Testis (tissue), 3 donors: Measurements from ENCODE around the gene ANO2. TPM values are rescaled to one million over a fixed set of nuclear protein-coding genes. Genes with fewer than 3 reads are reported as not detected.

Source experiments
- DNase-seq: peaks from one replicate; pipeline ENCODE4 v3.0.0-alpha.2; 2019
- H3K27ac ChIP-seq, 2 donors: fragments of 200-600 bp; sonication (generic); one replicate each; pipeline ENCODE4 v1.5.1; 2019
- H3K27me3 ChIP-seq: fragments of 200-600 bp; sonication (generic); one replicate; pipeline ENCODE4 v1.5.1; 2019
- H3K36me3 ChIP-seq: fragments of 200-600 bp; sonication (generic); one replicate; pipeline ENCODE4 v1.5.1; 2017; ENCODE audit warnings: low read depth; ENCODE audit errors: missing control alignments
- H3K4me1 ChIP-seq: fragments of 200-600 bp; sonication (generic); one replicate; pipeline ENCODE4 v1.5.1; 2019
- H3K4me3 ChIP-seq, 2 donors: fragments of 200-600 bp; sonication (generic); one replicate each; pipeline ENCODE4 v1.5.1; 2017 to 2019
- H3K9me3 ChIP-seq: fragments of 200-600 bp; sonication (generic); one replicate; pipeline ENCODE4 v1.5.1; 2017
- POLR2A ChIP-seq: fragments of 450-650 bp; IDR thresholded peaks from one replicate; pipeline ENCODE4 v1.6.1; 2017; ENCODE audit warnings: antibody characterized with exemption, mild to moderate bottlenecking, moderate library complexity
- WGBS, 2 donors: methylation state at CpG; one replicate each; pipeline ENCODE4 v1.1.5; 2018; 5-methylcytosine and 5-hydroxymethylcytosine counted together
- intact Hi-C: fragments of 100-400 bp; cut with DNase I; formaldehyde crosslinking; loops from one replicate; pipeline ENCODE4 v1.15.1; 2023; ENCODE audit warnings: low total_unique reads
- polyA plus RNA-seq: library from polyadenylated mRNA; stranded (reverse); fragments of 350-450 nt; fragmentation: Illumina TruSeq; extraction: RNeasy Lipid Tissue Mini Kit (QIAGEN cat#74804); gene quantifications from one replicate; pipeline ENCODE4 v1.2.3, GENCODE V29; 2014; ENCODE audit warnings: low read depth, low replicate concordance; ENCODE audit not compliant: insufficient read depth
- total RNA-seq, 2 donors: library from RNA; depleted of rRNA; stranded (reverse); fragments of >200 nt; gene quantifications; one replicate each; pipeline ENCODE4 v1.2.3, GENCODE V29; 2016
- TF ChIP-seq, protein P1 (sequence below), 3 experiments: fragments of 450-650 bp in 2 of 3; fragments of 200-600 bp in 1 of 3; sonication (generic) in 1 of 3; IDR thresholded peaks; one replicate each; pipeline ENCODE4 v1.5.1; 2016 to 2019; ENCODE audit warnings: antibody characterized with exemption in 3 of 3, mild to moderate bottlenecking in 2 of 3, moderate library complexity in 1 of 3

Gene ANO2
- total and polyA plus RNA-seq, 3 donors from 2014 or later: 9.8 to 24.5 (median 24.4) TPM

DNA sequence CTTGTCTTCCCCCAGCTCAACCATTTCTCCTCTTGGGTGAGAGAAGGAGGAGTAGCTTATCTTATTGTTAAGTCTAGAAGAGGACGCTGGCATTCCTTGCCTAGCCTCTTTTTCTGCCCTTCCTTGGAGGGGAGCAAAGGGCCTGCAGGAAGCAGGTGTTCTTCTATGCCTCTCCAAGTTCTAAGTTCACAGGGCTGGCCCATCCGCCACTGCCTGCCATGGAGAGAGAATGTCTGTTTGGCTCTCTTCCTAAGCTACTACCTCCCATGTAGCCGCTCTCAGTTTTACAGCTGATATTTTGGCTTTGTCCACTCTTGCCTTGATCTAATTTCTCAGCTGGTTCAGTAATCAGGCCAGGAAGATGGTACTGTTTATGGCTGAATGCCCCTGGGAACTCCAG, 312.0 kb downstream of the ANO2 start:
- no peak for DNase-seq
- no peaks in the 10 kb centered on the region for H3K27me3 ChIP-seq
- peaks cover 5% of the 10 kb centered on the region for H3K4me1 ChIP-seq
- no peaks in the 10 kb centered on the region for H3K9me3 ChIP-seq
- no peak overlapping the region for H3K27ac ChIP-seq
- TF ChIP-seq, protein P1, sequence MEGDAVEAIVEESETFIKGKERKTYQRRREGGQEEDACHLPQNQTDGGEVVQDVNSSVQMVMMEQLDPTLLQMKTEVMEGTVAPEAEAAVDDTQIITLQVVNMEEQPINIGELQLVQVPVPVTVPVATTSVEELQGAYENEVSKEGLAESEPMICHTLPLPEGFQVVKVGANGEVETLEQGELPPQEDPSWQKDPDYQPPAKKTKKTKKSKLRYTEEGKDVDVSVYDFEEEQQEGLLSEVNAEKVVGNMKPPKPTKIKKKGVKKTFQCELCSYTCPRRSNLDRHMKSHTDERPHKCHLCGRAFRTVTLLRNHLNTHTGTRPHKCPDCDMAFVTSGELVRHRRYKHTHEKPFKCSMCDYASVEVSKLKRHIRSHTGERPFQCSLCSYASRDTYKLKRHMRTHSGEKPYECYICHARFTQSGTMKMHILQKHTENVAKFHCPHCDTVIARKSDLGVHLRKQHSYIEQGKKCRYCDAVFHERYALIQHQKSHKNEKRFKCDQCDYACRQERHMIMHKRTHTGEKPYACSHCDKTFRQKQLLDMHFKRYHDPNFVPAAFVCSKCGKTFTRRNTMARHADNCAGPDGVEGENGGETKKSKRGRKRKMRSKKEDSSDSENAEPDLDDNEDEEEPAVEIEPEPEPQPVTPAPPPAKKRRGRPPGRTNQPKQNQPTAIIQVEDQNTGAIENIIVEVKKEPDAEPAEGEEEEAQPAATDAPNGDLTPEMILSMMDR (IDR thresholded peaks at IDR 0.05): no peak
- no peak for TF ChIP-seq POLR2A
- WGBS, 2 donors: 62 to 71% methylated on average over 3 of the region's 3 CpGs
- intact Hi-C loops: no loop called here
- no peak overlapping the region for H3K4me3 ChIP-seq
- H3K36me3 ChIP-seq: no peaks in the 10 kb centered on the region

DNA sequence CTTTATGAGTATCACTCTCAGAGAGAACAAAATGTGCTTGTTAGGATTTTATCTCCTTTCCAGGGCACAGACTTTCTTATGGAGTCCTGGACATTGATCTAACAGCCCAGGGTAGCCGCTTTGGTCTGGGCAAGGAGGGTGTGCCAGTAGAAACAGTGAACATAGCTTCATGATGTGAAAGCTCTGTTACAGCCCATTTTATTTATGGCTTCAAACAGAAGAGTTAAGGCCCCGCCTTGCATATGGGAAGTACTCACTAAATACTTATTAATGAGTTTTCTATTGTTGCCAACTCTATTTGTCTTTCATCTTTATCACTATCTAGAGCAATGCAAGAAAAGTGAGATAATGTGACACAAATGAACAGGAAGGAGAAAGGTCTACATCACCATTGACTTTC, 312.6 kb downstream of the ANO2 start:
- Histone ChIP-seq H3K36me3 (no peaks in the 10 kb centered on the region), H3K4me1 (peaks cover 5% of the 10 kb centered on the region), H3K9me3 (no peaks in the 10 kb centered on the region), H3K4me3 (no peak overlapping the region), H3K27ac (no peak overlapping the region), H3K27me3 (no peaks in the 10 kb centered on the region)
- intact Hi-C loops: no loop called here
- TF ChIP-seq POLR2A: no peak
- TF ChIP-seq, protein P1 (IDR thresholded peaks at IDR 0.05): no peak
- 64 to 71% methylated on average over 2 of the region's 2 CpGs for WGBS, 2 donors
- DNase-seq: no peak

DNA sequence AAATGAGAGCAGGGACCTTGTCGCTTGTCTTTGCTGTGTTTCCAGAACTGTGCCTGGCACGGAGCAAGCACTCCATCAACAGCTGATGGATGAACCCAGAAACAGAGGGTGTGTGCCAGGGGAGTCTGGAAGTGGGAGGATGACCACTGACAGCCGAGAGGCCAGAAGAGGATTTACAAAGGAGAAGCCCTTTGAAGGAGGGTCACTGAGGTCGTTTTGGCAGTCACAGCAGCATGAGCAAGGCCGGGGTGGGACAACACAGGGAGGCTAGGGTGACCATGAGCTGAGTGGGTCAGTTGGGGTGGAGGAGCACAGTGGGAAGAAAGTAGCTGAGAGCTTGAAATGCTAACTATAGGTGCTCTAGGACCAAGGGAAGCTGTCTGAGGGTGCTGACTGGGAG, 313.6 kb downstream of the ANO2 start:
- Histone ChIP-seq H3K36me3 (no peaks in the 10 kb centered on the region), H3K4me1 (peaks cover 8% of the 10 kb centered on the region), H3K27me3 (no peaks in the 10 kb centered on the region), H3K4me3 (no peak overlapping the region), H3K27ac (no peak overlapping the region), H3K9me3 (no peaks in the 10 kb centered on the region)
- intact Hi-C loops: no loop called here
- no peak for DNase-seq
- TF ChIP-seq, protein P1 (IDR thresholded peaks at IDR 0.05): no peak
- no peak for TF ChIP-seq POLR2A
- WGBS, 2 donors: 55 to 76% methylated on average over 4 to 5 of the region's 5 CpGs

DNA sequence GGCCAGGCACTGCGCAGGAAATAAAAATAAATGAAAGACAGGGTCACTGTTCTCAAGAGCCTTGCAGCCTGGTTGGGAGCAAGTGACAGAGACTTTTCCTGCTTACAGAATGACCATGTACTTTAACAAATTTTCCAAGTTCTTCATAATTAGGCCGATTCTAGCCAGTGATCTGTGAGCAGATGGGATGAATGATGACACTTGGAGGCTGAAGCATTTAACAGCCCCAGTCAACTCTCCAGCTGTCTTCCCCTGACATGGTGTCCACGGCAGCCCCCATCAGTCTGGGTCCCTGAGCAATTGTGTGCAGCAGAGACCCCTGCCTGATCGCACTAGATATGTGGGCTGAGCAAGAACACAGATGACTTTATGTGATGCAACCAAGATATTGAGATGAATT, 314.3 kb downstream of the ANO2 start:
- no peaks in the 10 kb centered on the region for H3K36me3 ChIP-seq
- intact Hi-C loops: no loop called here
- 89 to 92% methylated on average over 4 of the region's 4 CpGs for WGBS, 2 donors
- H3K4me3 ChIP-seq: no peak overlapping the region
- H3K27ac ChIP-seq: no peak overlapping the region
- H3K9me3 ChIP-seq: no peaks in the 10 kb centered on the region
- no peaks in the 10 kb centered on the region for H3K27me3 ChIP-seq
- DNase-seq: no peak
- TF ChIP-seq POLR2A: no peak
- peaks cover 10% of the 10 kb centered on the region for H3K4me1 ChIP-seq

DNA sequence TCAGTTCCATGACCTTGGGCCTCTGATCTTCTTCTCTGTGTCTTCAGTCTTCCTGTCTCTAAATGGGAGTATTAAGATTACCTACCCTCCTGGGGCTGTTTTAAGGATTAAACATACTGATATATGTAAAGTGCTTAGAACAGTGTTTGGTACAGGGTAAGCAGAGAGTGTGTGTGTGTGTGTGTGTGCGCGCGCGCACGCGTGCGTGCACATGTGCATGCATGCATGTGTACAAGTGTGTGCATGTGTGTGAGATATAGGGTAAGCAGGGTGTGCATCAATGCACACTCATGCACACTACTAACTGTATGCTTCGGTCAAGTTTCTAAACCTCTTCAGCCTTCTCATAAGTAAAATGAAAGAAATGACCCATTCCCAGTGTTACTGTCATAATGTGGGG, 316.6 kb downstream of the ANO2 start:
- H3K4me3 ChIP-seq: no peak overlapping the region
- no peaks in the 10 kb centered on the region for H3K9me3 ChIP-seq
- H3K4me1 ChIP-seq: peaks cover 5% of the 10 kb centered on the region
- intact Hi-C loops: no loop called here
- H3K27me3 ChIP-seq: no peaks in the 10 kb centered on the region
- TF ChIP-seq, protein P1 (IDR thresholded peaks at IDR 0.05): no peak
- no peak overlapping the region for H3K27ac ChIP-seq
- no peaks in the 10 kb centered on the region for H3K36me3 ChIP-seq
- 96 to 97% methylated on average over 8 of the region's 8 CpGs for WGBS, 2 donors
- DNase-seq: no peak
